ENCODE measurements around the gene EDDM3A. TPM values are rescaled to one million over a fixed set of nuclear protein-coding genes. Genes with fewer than 3 reads are reported as not detected.
"Not testable (repeated sequence)": the region's sequence is repeated elsewhere in the genome, so short reads cannot be mapped to it uniquely, and the experiment has no call there.

Gene EDDM3A
- total RNA-seq, 1 donor from 2014 or later = not detected

- Histone ChIP-seq H3K27me3 (ENCODE audit: control insufficient read depth, insufficient read depth, low read length) (no peaks in the 10 kb centered on the region), H3K36me3 (ENCODE audit: control insufficient read depth, insufficient read depth, low read length) (no peaks in the 10 kb centered on the region), H3K4me3 (ENCODE audit: low read depth, low read length) (no peak overlapping the region)
- DNase-seq (ENCODE audit: low read depth) (no peak), FAIRE-seq (no peak)
- no peak for TF ChIP-seq CTCF (IDR thresholded peaks at IDR 0.05; ENCODE audit: insufficient read depth, low read length, severe bottlenecking)
Measured at GRCh38 chr14:20699931-20700330, 45.8 kb upstream of the EDDM3A start.

GRCh38 chr14:20700965-20701364, 44.7 kb upstream of the EDDM3A start:
- not testable (repeated sequence) for DNase-seq (ENCODE audit: low read depth); FAIRE-seq

GRCh38 chr14:20706657-20707355, 38.9 kb upstream of the EDDM3A start:
- TF ChIP-seq CTCF (IDR thresholded peaks at IDR 0.05; ENCODE audit: insufficient read depth, low read length, severe bottlenecking) = no peak
- Histone ChIP-seq H3K36me3 (ENCODE audit: control insufficient read depth, insufficient read depth, low read length) (no peaks in the 10 kb centered on the region), H3K4me3 (ENCODE audit: low read depth, low read length) (no peak overlapping the region), H3K27me3 (ENCODE audit: control insufficient read depth, insufficient read depth, low read length) (no peaks in the 10 kb centered on the region)
- FAIRE-seq (no peak), DNase-seq (ENCODE audit: low read depth) (peak; percentile 71)

More at GRCh38 chr14:20700965-20701364, 44.7 kb upstream of the EDDM3A start:
- H3K36me3 ChIP-seq (ENCODE audit: control insufficient read depth, insufficient read depth, low read length); H3K27me3 ChIP-seq (ENCODE audit: control insufficient read depth, insufficient read depth, low read length); H3K4me3 ChIP-seq (ENCODE audit: low read depth, low read length): not testable (repeated sequence)

- TF ChIP-seq CTCF (IDR thresholded peaks at IDR 0.05; ENCODE audit: insufficient read depth, low read length, severe bottlenecking) = no peak
- Histone ChIP-seq H3K27me3 (ENCODE audit: control insufficient read depth, insufficient read depth, low read length) (no peaks in the 10 kb centered on the region), H3K4me3 (ENCODE audit: low read depth, low read length) (no peak overlapping the region), H3K36me3 (ENCODE audit: control insufficient read depth, insufficient read depth, low read length) (no peaks in the 10 kb centered on the region)
- DNase-seq (ENCODE audit: low read depth) = peak; percentile 85
- no peak for FAIRE-seq
Measured at GRCh38 chr14:20707622-20708021, 38.1 kb upstream of the EDDM3A start.

- no peaks in the 10 kb centered on the region for H3K27me3 ChIP-seq (ENCODE audit: control insufficient read depth, insufficient read depth, low read length)
- TF ChIP-seq CTCF (IDR thresholded peaks at IDR 0.05; ENCODE audit: insufficient read depth, low read length, severe bottlenecking) = no peak
- no peak for FAIRE-seq
- no peak overlapping the region for H3K4me3 ChIP-seq (ENCODE audit: low read depth, low read length)
- no peaks in the 10 kb centered on the region for H3K36me3 ChIP-seq (ENCODE audit: control insufficient read depth, insufficient read depth, low read length)
- no peak for DNase-seq (ENCODE audit: low read depth)
Measured at GRCh38 chr14:20711261-20711660, 34.4 kb upstream of the EDDM3A start.

GRCh38 chr14:20711685-20712084, 34.0 kb upstream of the EDDM3A start:
- no peaks in the 10 kb centered on the region for H3K27me3 ChIP-seq (ENCODE audit: control insufficient read depth, insufficient read depth, low read length)
- DNase-seq (ENCODE audit: low read depth) (no peak), FAIRE-seq (no peak)
- no peaks in the 10 kb centered on the region for H3K36me3 ChIP-seq (ENCODE audit: control insufficient read depth, insufficient read depth, low read length)
- H3K4me3 ChIP-seq (ENCODE audit: low read depth, low read length) = no peak overlapping the region
- no peak for TF ChIP-seq CTCF (IDR thresholded peaks at IDR 0.05; ENCODE audit: insufficient read depth, low read length, severe bottlenecking)
